GM19023 (cell line): ENCODE measurements around the gene DPYSL4.

Source experiments
- ATAC-seq: cut with Tn5 transposase; IDR thresholded peaks from one replicate; pipeline ENCODE4 v1.9.1; 2021; ENCODE audit warnings: mild to moderate bottlenecking, moderate library complexity; ENCODE audit not compliant: unreplicated experiment

The DPYSL4 gene

GRCh38 chr10:132162590-132163277, 24.0 kb upstream of the DPYSL4 start:
- ATAC-seq, result no peak

- no peak for ATAC-seq
Observed at GRCh38 chr10:132163278-132163765, 23.4 kb upstream of the DPYSL4 start.

- ATAC-seq, result no peak
Observed at GRCh38 chr10:132163826-132164515, 22.8 kb upstream of the DPYSL4 start.

GRCh38 chr10:132164761-132165278, 21.9 kb upstream of the DPYSL4 start:
- ATAC-seq, result no peak

GRCh38 chr10:132165416-132165980, 21.2 kb upstream of the DPYSL4 start:
- ATAC-seq, result no peak

GRCh38 chr10:132166216-132166950, 20.4 kb upstream of the DPYSL4 start:
- ATAC-seq, result no peak

- ATAC-seq, result no peak
Observed at GRCh38 chr10:132167041-132167674, 19.6 kb upstream of the DPYSL4 start.

GRCh38 chr10:132167976-132168375, 18.8 kb upstream of the DPYSL4 start:
- ATAC-seq, result no peak

GRCh38 chr10:132168571-132169030, 18.1 kb upstream of the DPYSL4 start:
- ATAC-seq, result no peak

- ATAC-seq, result no peak
Observed at GRCh38 chr10:132169031-132169765, 17.6 kb upstream of the DPYSL4 start.

GRCh38 chr10:132169766-132170560, 16.8 kb upstream of the DPYSL4 start:
- no peak for ATAC-seq

GRCh38 chr10:132170561-132171361, 16.0 kb upstream of the DPYSL4 start:
- no peak for ATAC-seq

GRCh38 chr10:132172091-132173066, 14.4 kb upstream of the DPYSL4 start:
- no peak for ATAC-seq

- no peak for ATAC-seq
Observed at GRCh38 chr10:132173185-132173584, 13.6 kb upstream of the DPYSL4 start.

- ATAC-seq, result no peak
Observed at GRCh38 chr10:132174237-132174636, 12.5 kb upstream of the DPYSL4 start.

- ATAC-seq, result no peak
Observed at GRCh38 chr10:132175408-132175807, 11.3 kb upstream of the DPYSL4 start.
